GM19193 (cell line): ENCODE data around the gene SPNS2.

Experiments
- POLR2A ChIP-seq: IDR thresholded peaks from 4 replicates; pipeline ENCODE4 v1.6.1; 2011; ENCODE audit not compliant: insufficient read depth, insufficient read length; ENCODE audit errors: extremely low read depth

Gene SPNS2

GRCh38 chr17:4507361-4508111 is 8.9 kb downstream of the SPNS2 start:
- TF ChIP-seq POLR2A: no peak

GRCh38 chr17:4508207-4508606 is 9.5 kb downstream of the SPNS2 start:
- no peak for TF ChIP-seq POLR2A

DNA sequence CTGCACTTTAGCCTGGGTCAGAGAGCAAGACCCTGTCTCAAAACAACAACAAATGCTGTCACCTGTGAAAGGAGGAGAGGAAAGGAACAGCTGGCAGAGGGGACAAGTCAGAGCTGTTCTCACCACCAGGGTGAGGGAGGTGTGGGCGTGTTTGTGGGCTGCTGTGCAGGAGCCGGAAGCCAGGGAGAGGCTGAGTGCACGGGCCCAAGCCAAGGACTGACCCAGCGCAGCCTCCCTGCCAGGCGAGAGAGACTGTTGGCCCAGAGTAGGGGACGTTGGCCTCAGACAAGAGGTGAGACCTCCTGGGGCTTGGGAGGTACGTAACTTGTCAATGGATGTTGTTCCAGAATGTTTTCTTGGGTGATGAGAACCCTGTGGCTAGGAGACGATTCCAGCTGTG is 10.7 kb downstream of the SPNS2 start:
- TF ChIP-seq POLR2A: no peak

DNA sequence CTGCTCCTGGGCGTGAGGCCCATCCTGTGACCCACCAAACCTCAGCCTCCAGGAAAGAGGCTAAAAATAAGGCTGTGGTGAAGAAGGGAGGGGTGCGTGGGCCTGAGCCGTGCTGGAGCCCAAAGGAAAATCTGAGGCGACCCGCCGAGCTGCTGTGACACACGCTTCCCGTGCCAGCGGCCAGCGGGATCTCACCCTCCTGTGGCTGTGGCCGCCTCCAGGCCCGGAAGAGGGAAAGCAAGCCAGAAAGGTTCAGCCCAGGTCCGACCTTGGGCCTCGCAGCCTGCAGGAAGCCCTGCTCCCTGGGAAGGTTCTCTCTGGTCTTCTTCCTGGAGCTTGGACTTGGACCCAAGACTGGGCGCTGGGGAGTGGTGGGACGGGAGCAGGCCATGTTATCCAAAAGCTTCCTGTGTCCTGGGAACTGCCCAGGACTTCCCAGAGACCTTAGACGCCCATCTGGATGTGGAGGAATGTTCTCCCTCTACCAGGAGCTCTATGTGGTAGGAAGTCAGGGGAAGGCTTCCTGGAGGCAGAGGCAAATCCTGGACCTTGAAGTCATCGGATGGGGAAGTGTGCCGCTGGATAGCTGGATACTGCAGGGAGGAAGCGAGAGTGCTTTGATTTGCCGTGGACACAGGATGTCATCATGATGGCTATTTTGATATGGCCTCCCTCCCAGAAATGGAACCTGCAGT is 11.4 kb downstream of the SPNS2 start:
- no peak for TF ChIP-seq POLR2A

DNA sequence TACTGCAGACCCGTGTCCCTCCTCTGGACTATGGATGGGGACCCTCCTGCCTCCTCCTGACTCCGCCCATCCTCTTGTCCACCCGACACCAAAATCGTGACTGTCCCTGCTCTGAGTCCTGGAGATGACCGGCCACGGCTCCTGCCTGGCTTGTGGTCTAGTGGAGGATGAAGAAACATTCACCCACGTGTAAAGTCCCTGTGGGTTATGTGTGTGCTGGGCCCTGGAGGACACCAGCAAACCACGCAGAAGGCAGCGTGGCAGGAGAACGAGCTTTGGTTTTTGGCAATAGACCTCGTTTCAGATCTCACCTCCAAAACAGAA is 11.9 kb downstream of the SPNS2 start:
- TF ChIP-seq POLR2A: no peak

GRCh38 chr17:4511199-4511932 is 12.7 kb downstream of the SPNS2 start:
- no peak for TF ChIP-seq POLR2A

DNA sequence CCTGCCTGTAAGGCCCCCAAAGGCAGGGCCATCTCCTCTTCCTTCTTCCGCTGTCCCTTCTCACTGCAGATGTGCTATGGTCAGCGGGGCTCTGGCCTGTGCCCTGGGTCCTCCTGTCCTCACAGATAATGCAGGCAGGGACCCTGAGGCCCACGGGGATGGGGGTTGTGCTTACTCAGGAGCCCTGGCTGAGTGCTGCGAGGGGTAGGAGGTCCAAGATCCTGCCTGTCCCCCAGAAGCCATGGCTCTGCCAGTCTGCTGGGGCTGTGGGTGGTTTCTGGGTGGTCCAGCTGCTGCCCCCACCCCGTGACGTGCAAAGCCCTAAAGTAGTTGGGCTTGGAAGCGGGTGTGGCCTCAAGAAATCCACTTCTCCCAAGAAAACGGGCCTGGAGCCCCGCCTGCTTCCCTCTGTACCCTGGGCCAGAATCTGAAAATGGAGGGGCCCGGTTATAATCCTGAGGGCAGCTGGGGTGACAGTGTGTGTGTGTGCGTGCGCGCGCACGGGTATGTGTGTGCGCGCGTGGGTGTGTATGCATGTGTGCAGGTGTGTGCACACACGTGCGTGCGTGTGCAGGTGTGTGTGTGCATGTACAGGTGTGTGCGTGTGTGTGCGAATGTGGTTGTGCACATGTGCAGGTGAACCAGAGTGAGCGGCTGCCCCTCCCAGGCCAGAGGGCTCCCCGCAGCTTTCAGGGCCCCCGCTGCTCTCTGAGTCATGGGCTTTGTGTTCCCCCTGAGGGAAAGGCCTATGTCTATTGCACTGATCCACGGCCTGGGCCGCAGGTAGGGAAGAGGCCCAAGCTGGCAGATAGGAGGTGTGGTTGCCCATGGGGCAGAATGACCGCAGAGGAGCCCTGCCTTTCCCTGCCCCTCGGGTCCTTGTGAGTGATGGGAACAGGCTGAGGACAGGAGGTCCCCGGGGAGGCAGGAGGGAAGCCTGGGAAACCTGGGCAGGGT is 13.8 kb downstream of the SPNS2 start:
- no peak for TF ChIP-seq POLR2A

DNA sequence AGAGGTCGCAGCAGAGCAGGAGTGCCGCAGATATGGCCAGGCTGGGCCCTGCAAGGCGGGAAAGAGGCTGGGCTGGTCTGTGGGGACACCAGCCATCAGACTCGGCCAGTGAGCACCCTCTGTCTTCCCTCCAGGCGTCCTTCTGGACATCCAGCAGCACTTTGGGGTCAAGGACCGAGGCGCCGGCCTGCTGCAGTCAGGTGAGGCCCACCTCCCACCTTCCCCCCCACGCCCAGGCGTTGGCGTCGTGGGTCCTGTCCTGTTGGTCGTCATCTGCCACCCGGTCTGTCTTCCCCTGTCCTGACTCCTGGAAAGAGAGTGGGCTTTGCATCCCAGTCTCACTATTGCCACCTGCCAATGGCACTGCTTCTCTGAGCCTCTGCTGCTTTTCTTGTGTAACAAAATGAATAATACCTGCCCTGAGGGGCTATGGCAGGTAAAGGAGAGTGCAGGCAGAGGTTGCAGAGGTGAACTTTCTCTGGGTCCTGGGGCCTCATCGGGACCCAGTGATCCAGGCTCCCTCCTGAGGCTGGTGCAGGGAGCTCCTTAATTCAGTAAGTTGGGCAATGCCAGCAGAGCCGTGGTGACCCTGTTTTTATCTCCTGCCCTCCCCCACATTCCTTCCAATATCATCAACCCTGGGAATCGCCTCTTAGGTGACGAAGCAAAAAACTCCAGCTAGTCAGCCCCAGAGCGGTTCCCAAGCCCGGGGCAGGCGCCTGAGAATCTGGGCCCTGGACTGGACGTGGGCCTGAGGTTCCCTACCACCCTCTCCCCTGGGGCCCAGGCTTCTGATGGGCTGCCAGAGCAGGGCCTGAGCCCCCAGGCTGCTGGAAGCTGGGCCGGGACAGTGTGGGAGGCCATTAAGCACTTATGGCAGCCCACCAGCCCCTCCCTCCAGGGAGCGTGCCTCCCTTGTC is 14.7 kb downstream of the SPNS2 start:
- TF ChIP-seq POLR2A: no peak

DNA sequence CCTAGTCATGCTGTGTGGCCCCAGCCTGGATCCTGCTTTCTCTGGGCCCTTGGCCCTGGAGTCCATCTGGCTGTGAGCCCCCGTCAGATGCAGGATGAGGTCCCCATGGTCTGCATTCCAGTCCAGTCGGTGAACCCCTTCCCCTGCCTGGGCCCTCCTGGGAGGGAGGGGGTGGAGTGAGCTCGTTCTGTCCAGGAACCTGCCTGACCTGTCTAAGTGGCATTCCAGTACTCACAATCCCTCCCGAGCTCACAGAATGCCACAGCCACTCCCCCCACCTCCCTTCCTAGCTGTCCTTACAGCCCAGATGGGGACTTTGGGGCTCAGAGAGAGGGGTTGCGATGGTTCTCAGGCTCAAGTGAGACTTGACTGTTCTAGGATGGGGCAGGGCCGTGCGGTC is 15.5 kb downstream of the SPNS2 start:
- TF ChIP-seq POLR2A: no peak

DNA sequence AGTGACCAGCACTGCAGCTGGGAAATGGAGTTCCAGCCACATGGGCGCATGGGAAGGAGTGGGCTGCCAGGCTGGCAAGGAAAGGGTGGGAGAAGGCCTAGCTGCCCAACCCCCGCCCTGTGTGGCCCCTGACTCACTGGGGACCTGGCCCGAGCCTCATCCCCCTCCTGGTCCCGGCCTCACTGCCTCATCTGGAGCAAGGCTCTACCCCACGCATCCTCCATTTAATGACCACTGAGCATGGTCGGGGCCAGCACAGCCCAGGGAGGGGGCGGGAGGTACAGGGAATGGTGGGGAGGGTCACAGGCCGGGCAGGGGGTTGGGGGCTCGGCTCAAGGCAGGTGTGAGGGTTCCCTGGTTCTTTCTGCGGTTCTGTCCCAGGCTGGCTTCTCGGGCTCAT is 16.1 kb downstream of the SPNS2 start:
- TF ChIP-seq POLR2A: no peak

- no peak for TF ChIP-seq POLR2A
Observed at GRCh38 chr17:4515501-4515900, 16.8 kb downstream of the SPNS2 start.

- no peak for TF ChIP-seq POLR2A
Observed at GRCh38 chr17:4516735-4517134, 18.1 kb downstream of the SPNS2 start.

- TF ChIP-seq POLR2A: no peak
Observed at GRCh38 chr17:4518901-4519300, 20.2 kb downstream of the SPNS2 start.

GRCh38 chr17:4519361-4519788 is 20.7 kb downstream of the SPNS2 start:
- TF ChIP-seq POLR2A: no peak
